ENCODE results near the gene PGS1.
A peak's percentile ranks its signal among the peaks of the same experiment; 100 is the strongest.

PGS1 gene

GRCh38 chr17:78356101-78356713, 22.2 kb upstream of the PGS1 start:
- H3K9me3 ChIP-seq, result no peaks in the 10 kb centered on the region
- no peaks in the 10 kb centered on the region for H3K27me3 ChIP-seq
- H3K36me3 ChIP-seq, result peaks cover 0 to 17% (median 16%) of the 10 kb centered on the region in 3 donors
- H3K4me3 ChIP-seq, result no peak overlapping the region
- peaks cover 0 to 78% (median 70%) of the 10 kb centered on the region in 4 donors for H3K4me1 ChIP-seq
- intact Hi-C loops (cut with DNase I; ENCODE audit: low total_unique reads), result no loop called here
- peak overlapping the region in 1 of 2 donors; percentile 90 for H3K27ac ChIP-seq
- no peak for TF ChIP-seq CTCF (IDR thresholded peaks at IDR 0.05)
- DNase-seq, result no peak

GRCh38 chr17:78357177-78357586, 21.3 kb upstream of the PGS1 start:
- Histone ChIP-seq H3K36me3 (peaks cover 0 to 17% (median 16%) of the 10 kb centered on the region in 3 donors), H3K9me3 (no peaks in the 10 kb centered on the region), H3K27me3 (no peaks in the 10 kb centered on the region), H3K4me3 (peak overlapping the region in 1 of 2 donors; percentile 74), H3K4me1 (peaks cover 0 to 68% (median 60%) of the 10 kb centered on the region in 4 donors), H3K27ac (peak overlapping the region; percentile 89 to 90)
- DNase-seq, result peak in 1 of 2 donors; percentile 77
- intact Hi-C loops (cut with DNase I; ENCODE audit: low total_unique reads), result no loop called here
- no peak for TF ChIP-seq CTCF (IDR thresholded peaks at IDR 0.05)

- Histone ChIP-seq H3K9me3 (no peaks in the 10 kb centered on the region), H3K4me1 (peaks cover 0 to 63% (median 55%) of the 10 kb centered on the region in 4 donors), H3K27ac (peak overlapping the region; percentile 89 to 90), H3K36me3 (peaks cover 0 to 17% (median 16%) of the 10 kb centered on the region in 3 donors), H3K4me3 (peak overlapping the region; percentile 63 to 74), H3K27me3 (no peaks in the 10 kb centered on the region)
- TF ChIP-seq CTCF (IDR thresholded peaks at IDR 0.05), result no peak
- intact Hi-C loops (cut with DNase I; ENCODE audit: low total_unique reads), result no loop called here
- no peak for DNase-seq
These were observed 20.5 kb upstream of the PGS1 start for GRCh38 chr17:78357672-78358537.

GRCh38 chr17:78358538-78359320, 19.7 kb upstream of the PGS1 start:
- DNase-seq, result no peak
- H3K27me3 ChIP-seq, result no peaks in the 10 kb centered on the region
- H3K4me3 ChIP-seq, result peak overlapping the region; percentile 63 to 74
- H3K36me3 ChIP-seq, result peaks cover 0 to 17% (median 16%) of the 10 kb centered on the region in 3 donors
- H3K9me3 ChIP-seq, result no peaks in the 10 kb centered on the region
- H3K27ac ChIP-seq, result peak overlapping the region; percentile 89 to 90
- H3K4me1 ChIP-seq, result peaks cover 0 to 55% (median 48%) of the 10 kb centered on the region in 4 donors
- intact Hi-C loops (cut with DNase I; ENCODE audit: low total_unique reads), result no loop called here
- no peak for TF ChIP-seq CTCF (IDR thresholded peaks at IDR 0.05)

- peaks cover 0 to 51% (median 43%) of the 10 kb centered on the region in 4 donors for H3K4me1 ChIP-seq
- peaks cover 0 to 17% (median 16%) of the 10 kb centered on the region in 3 donors for H3K36me3 ChIP-seq
- H3K27me3 ChIP-seq, result no peaks in the 10 kb centered on the region
- no peaks in the 10 kb centered on the region for H3K9me3 ChIP-seq
- no peak for TF ChIP-seq CTCF (IDR thresholded peaks at IDR 0.05)
- intact Hi-C loops (cut with DNase I; ENCODE audit: low total_unique reads), result no loop called here
- peak overlapping the region; percentile 89 to 90 for H3K27ac ChIP-seq
- H3K4me3 ChIP-seq, result peak overlapping the region; percentile 63 to 74
- peak in 1 of 2 donors; percentile 75 for DNase-seq
These were observed 19.0 kb upstream of the PGS1 start for GRCh38 chr17:78359321-78359996.
